ENCODE data around the gene GPR132. TPM values are rescaled to one million over a fixed set of nuclear protein-coding genes. Genes with fewer than 3 reads are reported as not detected.

Gene GPR132
- total RNA-seq, 1 experiment from 2014 or later: not detected

DNA sequence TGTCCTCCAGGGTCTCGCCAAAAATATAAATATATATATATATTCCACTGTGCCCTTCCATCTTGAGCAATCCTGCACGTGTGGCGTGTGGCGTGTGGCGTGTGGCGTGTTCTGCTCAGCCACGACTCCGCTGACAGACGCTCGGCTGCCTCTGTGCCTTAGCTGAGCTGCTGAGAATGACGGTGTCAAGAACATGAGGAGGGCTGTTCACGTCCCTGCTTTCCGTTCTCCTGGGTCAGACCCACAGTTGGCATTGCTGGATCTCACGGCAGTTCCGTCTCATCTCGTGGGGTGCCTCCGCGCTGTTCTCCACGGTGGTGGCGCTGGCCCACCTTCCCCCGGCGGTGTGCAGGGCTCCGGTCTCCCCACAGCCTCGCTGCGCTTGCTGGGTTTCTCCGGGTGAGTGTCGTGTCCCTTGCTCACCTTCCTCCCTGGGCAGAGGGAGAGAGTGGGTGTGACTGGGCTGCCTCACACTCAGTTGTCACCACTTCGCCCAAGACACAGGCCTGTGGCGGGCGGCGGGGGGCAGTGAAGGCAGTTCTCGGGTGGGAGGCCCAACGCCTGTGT, 9.4 kb downstream of the GPR132 start:
- intact Hi-C loops (cut with micrococcal nuclease; ENCODE audit: unreplicated experiment): no loop called here
- no peaks in the 10 kb centered on the region for H4K20me1 ChIP-seq (ENCODE audit: insufficient read depth)
- H3K4me2 ChIP-seq: no peak overlapping the region
- peaks cover 10% of the 10 kb centered on the region for H3K4me1 ChIP-seq (replicated peaks; ENCODE audit: insufficient read depth)
- H3K27me3 ChIP-seq (ENCODE audit: insufficient read depth, low read depth): no peaks in the 10 kb centered on the region
- peaks cover 13% of the 10 kb centered on the region; the same call in 1 of the 2 replicates for H3F3A ChIP-seq (ENCODE audit: insufficient read depth, low read depth)
- H3K4me3 ChIP-seq: no peak overlapping the region
- DNase-seq: no peak
- H3K36me3 ChIP-seq (ENCODE audit: low read depth): no peaks in the 10 kb centered on the region
- ChIA-PET CTCF (no interaction called here), POLR2A (ENCODE audit: unreplicated experiment) (no interaction called here)
- no peak overlapping the region for H2AFZ ChIP-seq
- BruUV-seq (replicated peaks): no TSS peak
- H3K79me2 ChIP-seq (ENCODE audit: low read depth): no peaks in the 10 kb centered on the region
- H3K9me2 ChIP-seq (ENCODE audit: insufficient read depth): no peaks in the 10 kb centered on the region
- TF ChIP-seq EZH2 (IDR thresholded peaks at IDR 0.05; ENCODE audit: low read depth): no peak
- no peaks in the 10 kb centered on the region for H3K9me3 ChIP-seq (ENCODE audit: insufficient read depth, low read depth)
- H3K27ac ChIP-seq: no peak overlapping the region

DNA sequence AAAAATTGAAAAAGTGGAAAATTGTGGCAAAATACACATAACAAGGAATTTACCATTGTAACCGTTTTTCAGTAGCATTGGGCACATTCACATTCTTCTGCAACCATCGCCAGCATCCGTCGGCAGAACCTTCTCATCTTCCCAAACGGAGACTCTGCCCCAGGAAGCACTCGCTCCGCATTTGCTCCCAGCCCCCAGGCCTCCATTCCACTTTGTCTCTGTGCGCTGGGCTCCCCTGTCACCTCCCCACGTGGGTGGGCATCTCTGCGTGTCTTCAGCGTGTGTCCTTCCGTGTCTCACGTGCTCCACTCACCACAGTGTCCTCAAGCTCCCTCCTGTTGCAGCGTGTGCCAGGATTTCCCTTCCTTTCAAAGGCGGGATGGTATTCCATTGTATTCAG, 9.9 kb downstream of the GPR132 start:
- Histone ChIP-seq H2AFZ (no peak overlapping the region), H3K36me3 (ENCODE audit: low read depth) (no peaks in the 10 kb centered on the region), H3K4me2 (no peak overlapping the region), H3K27me3 (ENCODE audit: insufficient read depth, low read depth) (no peaks in the 10 kb centered on the region), H3K27ac (no peak overlapping the region), H3K79me2 (ENCODE audit: low read depth) (no peaks in the 10 kb centered on the region), H3K4me3 (no peak overlapping the region), H3K9me2 (ENCODE audit: insufficient read depth) (no peaks in the 10 kb centered on the region), H3F3A (ENCODE audit: insufficient read depth, low read depth) (peaks cover 13% of the 10 kb centered on the region; the same call in 1 of the 2 replicates), H3K4me1 (replicated peaks; ENCODE audit: insufficient read depth) (peaks cover 14% of the 10 kb centered on the region), H3K9me3 (ENCODE audit: insufficient read depth, low read depth) (no peaks in the 10 kb centered on the region), H4K20me1 (ENCODE audit: insufficient read depth) (no peaks in the 10 kb centered on the region)
- ChIA-PET CTCF (no interaction called here), POLR2A (ENCODE audit: unreplicated experiment) (no interaction called here)
- BruUV-seq (replicated peaks): no TSS peak
- no peak for TF ChIP-seq EZH2 (IDR thresholded peaks at IDR 0.05; ENCODE audit: low read depth)
- TF ChIP-seq, protein P1, sequence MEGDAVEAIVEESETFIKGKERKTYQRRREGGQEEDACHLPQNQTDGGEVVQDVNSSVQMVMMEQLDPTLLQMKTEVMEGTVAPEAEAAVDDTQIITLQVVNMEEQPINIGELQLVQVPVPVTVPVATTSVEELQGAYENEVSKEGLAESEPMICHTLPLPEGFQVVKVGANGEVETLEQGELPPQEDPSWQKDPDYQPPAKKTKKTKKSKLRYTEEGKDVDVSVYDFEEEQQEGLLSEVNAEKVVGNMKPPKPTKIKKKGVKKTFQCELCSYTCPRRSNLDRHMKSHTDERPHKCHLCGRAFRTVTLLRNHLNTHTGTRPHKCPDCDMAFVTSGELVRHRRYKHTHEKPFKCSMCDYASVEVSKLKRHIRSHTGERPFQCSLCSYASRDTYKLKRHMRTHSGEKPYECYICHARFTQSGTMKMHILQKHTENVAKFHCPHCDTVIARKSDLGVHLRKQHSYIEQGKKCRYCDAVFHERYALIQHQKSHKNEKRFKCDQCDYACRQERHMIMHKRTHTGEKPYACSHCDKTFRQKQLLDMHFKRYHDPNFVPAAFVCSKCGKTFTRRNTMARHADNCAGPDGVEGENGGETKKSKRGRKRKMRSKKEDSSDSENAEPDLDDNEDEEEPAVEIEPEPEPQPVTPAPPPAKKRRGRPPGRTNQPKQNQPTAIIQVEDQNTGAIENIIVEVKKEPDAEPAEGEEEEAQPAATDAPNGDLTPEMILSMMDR (conservative IDR thresholded peaks at IDR 0.05): no peak
- intact Hi-C loops (cut with micrococcal nuclease; ENCODE audit: unreplicated experiment): no loop called here
- DNase-seq: no peak

DNA sequence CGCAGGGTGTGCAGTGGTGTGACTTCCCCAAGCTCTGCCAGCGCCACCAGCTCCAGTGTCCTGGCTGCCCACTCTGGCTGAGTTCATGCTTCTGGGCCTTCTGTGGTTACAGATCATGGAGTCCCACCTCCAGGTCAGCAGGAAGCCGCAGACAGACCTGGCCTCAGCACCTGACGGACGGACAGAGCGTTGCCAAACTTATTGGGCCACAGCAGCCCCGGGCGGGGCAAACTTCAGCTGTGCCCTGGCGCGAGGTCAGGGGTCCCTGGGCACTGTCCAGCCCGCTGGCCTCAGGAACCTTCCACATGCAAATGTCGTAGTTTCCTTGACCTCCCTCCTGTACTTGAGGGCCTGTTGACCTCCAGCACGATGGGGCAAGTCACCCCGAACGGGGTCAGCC, 11.2 kb downstream of the GPR132 start:
- no peak overlapping the region for H3K27ac ChIP-seq
- no peak for DNase-seq
- H3K36me3 ChIP-seq (ENCODE audit: low read depth): no peaks in the 10 kb centered on the region
- no peak overlapping the region for H3K4me3 ChIP-seq
- no peaks in the 10 kb centered on the region for H3K9me2 ChIP-seq (ENCODE audit: insufficient read depth)
- TF ChIP-seq, protein P1 (conservative IDR thresholded peaks at IDR 0.05): no peak
- no peak for TF ChIP-seq EZH2 (IDR thresholded peaks at IDR 0.05; ENCODE audit: low read depth)
- H2AFZ ChIP-seq: no peak overlapping the region
- no peaks in the 10 kb centered on the region for H3K27me3 ChIP-seq (ENCODE audit: insufficient read depth, low read depth)
- no peaks in the 10 kb centered on the region for H4K20me1 ChIP-seq (ENCODE audit: insufficient read depth)
- BruUV-seq (replicated peaks): no TSS peak
- peaks cover 13% of the 10 kb centered on the region; the same call in 1 of the 2 replicates for H3F3A ChIP-seq (ENCODE audit: insufficient read depth, low read depth)
- no peak overlapping the region for H3K4me2 ChIP-seq
- peaks cover 18% of the 10 kb centered on the region for H3K4me1 ChIP-seq (replicated peaks; ENCODE audit: insufficient read depth)
- H3K9me3 ChIP-seq (ENCODE audit: insufficient read depth, low read depth): no peaks in the 10 kb centered on the region
- CTCF ChIA-PET: no interaction called here
- intact Hi-C loops (cut with micrococcal nuclease; ENCODE audit: unreplicated experiment): no loop called here
- POLR2A ChIA-PET (ENCODE audit: unreplicated experiment): no interaction called here
- no peaks in the 10 kb centered on the region for H3K79me2 ChIP-seq (ENCODE audit: low read depth)

DNA sequence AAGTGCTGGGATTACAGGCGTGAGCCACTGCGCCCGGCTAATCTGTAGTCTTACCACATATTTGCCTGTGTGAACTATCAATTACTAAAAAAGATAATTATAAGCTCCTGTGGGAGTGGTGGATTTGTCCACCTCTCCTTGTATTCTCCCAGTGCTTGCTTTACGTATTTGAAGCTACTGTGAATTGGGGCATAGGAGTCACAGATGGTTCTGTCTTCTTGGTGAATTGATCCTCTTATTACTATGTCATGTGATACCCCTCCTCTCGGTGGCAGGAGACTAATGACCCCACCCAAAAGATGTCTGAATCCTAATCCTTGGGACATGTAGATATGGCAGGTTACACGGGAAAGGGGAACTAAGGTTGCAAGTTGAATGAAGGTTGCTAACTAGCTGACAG, 11.8 kb downstream of the GPR132 start:
- no peak overlapping the region for H3K27ac ChIP-seq
- ChIA-PET CTCF (no interaction called here), POLR2A (ENCODE audit: unreplicated experiment) (no interaction called here)
- no peaks in the 10 kb centered on the region for H3K36me3 ChIP-seq (ENCODE audit: low read depth)
- H3K27me3 ChIP-seq (ENCODE audit: insufficient read depth, low read depth): no peaks in the 10 kb centered on the region
- H4K20me1 ChIP-seq (ENCODE audit: insufficient read depth): no peaks in the 10 kb centered on the region
- H3K79me2 ChIP-seq (ENCODE audit: low read depth): no peaks in the 10 kb centered on the region
- peaks cover 13% of the 10 kb centered on the region; the same call in 1 of the 2 replicates for H3F3A ChIP-seq (ENCODE audit: insufficient read depth, low read depth)
- H3K9me3 ChIP-seq (ENCODE audit: insufficient read depth, low read depth): no peaks in the 10 kb centered on the region
- H3K4me1 ChIP-seq (replicated peaks; ENCODE audit: insufficient read depth): peaks cover 18% of the 10 kb centered on the region
- intact Hi-C loops (cut with micrococcal nuclease; ENCODE audit: unreplicated experiment): no loop called here
- H2AFZ ChIP-seq: no peak overlapping the region
- H3K4me3 ChIP-seq: no peak overlapping the region
- DNase-seq: no peak
- H3K9me2 ChIP-seq (ENCODE audit: insufficient read depth): no peaks in the 10 kb centered on the region
- TF ChIP-seq, protein P1 (conservative IDR thresholded peaks at IDR 0.05): no peak
- TF ChIP-seq EZH2 (IDR thresholded peaks at IDR 0.05; ENCODE audit: low read depth): no peak
- no peak overlapping the region for H3K4me2 ChIP-seq
- no TSS peak for BruUV-seq (replicated peaks)

Data from PC-9 (cell line).